A549 (cell line): ENCODE data around the gene FBXL15.

Experiments used
- CHD4 ChIP-seq: fragments of 200-600 bp; sonication (generic); IDR thresholded peaks from 2 replicates; pipeline ENCODE4 v1.6.1; 2016; ENCODE audit warnings: antibody characterized with exemption, mild to moderate bottlenecking, borderline replicate concordance
- EP300 ChIP-seq, 2 experiments: fragments of >200 bp; sonication (Bioruptor Twin); formaldehyde crosslinking; IDR thresholded peaks; 2 replicates in 1 of 2; 3 replicates in 1 of 2; pipeline ENCODE4 v1.6.1; 2016 to 2017
- FOXS1 ChIP-seq: fragments of 250-450 bp; sonication (Bioruptor Pico); IDR thresholded peaks from 2 replicates; pipeline ENCODE4 v1.5.0; 2020; ENCODE audit warnings: mild to moderate bottlenecking, moderate library complexity
- HOXB13 ChIP-seq: fragments of 250-450 bp; sonication (Bioruptor Pico); IDR thresholded peaks from 2 replicates; pipeline ENCODE4 v1.5.0; 2020; ENCODE audit warnings: low read depth, mild to moderate bottlenecking, moderate library complexity
- JUN ChIP-seq, 2 experiments: fragments of >200 bp; sonication (Bioruptor Twin); formaldehyde crosslinking; IDR thresholded peaks; 2 replicates in 1 of 2; 3 replicates in 1 of 2; pipeline ENCODE4 v1.6.1; 2016 to 2017
- MYC ChIP-seq: IDR thresholded peaks from 2 replicates; pipeline ENCODE4 v1.6.1; 2012; ENCODE audit warnings: mild to moderate bottlenecking, inconsistent platforms, low read length, improper control_type of control experiment, borderline replicate concordance
- NR3C1 ChIP-seq: fragments of >200 bp; sonication (Bioruptor Twin); formaldehyde crosslinking; IDR thresholded peaks from 3 replicates; pipeline ENCODE4 v1.6.1; 2017
- POLR2A ChIP-seq: IDR thresholded peaks from 2 replicates; pipeline ENCODE4 v1.6.1; 2012; ENCODE audit warnings: mild to moderate bottlenecking, low read length
- RFX5 ChIP-seq: fragments of 450-650 bp; IDR thresholded peaks from 2 replicates; pipeline ENCODE4 v1.7.1; 2014; ENCODE audit warnings: antibody characterized with exemption, mild to moderate bottlenecking, moderate library complexity
- SREBF2 ChIP-seq: fragments of 450-650 bp; IDR thresholded peaks from 2 replicates; pipeline ENCODE4 v1.6.1; 2014; ENCODE audit warnings: mild to moderate bottlenecking, moderate library complexity
- TF ChIP-seq, protein P1 (sequence below): fragments of >200 bp; sonication (Bioruptor Twin); formaldehyde crosslinking; IDR thresholded peaks from 3 replicates; pipeline ENCODE4 v1.5.1; 2016

- TF ChIP-seq HOXB13 (no peak), POLR2A (no peak), RFX5 (no peak), JUN (IDR thresholded peaks at IDR 0.05) (no peak), MYC (no peak), SREBF2 (no peak), FOXS1 (no peak), CHD4 (no peak), NR3C1 (no peak), EP300 (IDR thresholded peaks at IDR 0.05) (no peak)
- TF ChIP-seq, protein P1, sequence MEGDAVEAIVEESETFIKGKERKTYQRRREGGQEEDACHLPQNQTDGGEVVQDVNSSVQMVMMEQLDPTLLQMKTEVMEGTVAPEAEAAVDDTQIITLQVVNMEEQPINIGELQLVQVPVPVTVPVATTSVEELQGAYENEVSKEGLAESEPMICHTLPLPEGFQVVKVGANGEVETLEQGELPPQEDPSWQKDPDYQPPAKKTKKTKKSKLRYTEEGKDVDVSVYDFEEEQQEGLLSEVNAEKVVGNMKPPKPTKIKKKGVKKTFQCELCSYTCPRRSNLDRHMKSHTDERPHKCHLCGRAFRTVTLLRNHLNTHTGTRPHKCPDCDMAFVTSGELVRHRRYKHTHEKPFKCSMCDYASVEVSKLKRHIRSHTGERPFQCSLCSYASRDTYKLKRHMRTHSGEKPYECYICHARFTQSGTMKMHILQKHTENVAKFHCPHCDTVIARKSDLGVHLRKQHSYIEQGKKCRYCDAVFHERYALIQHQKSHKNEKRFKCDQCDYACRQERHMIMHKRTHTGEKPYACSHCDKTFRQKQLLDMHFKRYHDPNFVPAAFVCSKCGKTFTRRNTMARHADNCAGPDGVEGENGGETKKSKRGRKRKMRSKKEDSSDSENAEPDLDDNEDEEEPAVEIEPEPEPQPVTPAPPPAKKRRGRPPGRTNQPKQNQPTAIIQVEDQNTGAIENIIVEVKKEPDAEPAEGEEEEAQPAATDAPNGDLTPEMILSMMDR = no peak
These were observed 24.2 kb downstream of the FBXL15 start for GRCh38 chr10:102444851-102445250.
